Measurements from ENCODE around the gene TDRD6. TPM values are rescaled to one million over a fixed set of nuclear protein-coding genes. Genes with fewer than 3 reads are reported as not detected.

The TDRD6 gene
- total RNA-seq, 2 experiments from 2014 or later, result not detected

DNA sequence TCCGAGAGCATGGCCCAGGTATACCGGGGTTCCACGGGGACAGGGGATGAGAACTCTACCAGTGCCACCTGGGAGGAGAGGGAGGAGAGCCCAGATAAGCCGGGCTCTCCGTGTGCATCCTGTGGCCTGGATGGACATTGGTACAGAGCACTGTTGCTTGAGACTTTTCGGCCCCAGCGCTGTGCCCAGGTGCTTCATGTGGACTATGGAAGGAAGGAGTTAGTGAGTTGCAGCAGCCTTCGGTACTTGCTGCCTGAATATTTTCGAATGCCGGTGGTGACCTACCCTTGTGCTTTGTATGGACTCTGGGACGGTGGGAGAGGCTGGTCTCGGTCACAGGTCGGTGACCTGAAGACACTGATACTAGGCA lies 1.3 kb downstream of the TDRD6 start:
- intact Hi-C loops (cut with micrococcal nuclease), result no loop called here
- CTCF ChIA-PET, result no interaction called here
- H3K9me3 Mint-ChIP-seq, result no peaks in the 10 kb centered on the region
- H3K4me1 Mint-ChIP-seq (ENCODE audit: low read depth), result no peaks in the 10 kb centered on the region
- no peak overlapping the region for H3K27ac Mint-ChIP-seq
- no peak for DNase-seq
- no peaks in the 10 kb centered on the region for H3K36me3 Mint-ChIP-seq (ENCODE audit: low read depth)
- H3K4me3 Mint-ChIP-seq, result no peak overlapping the region
- peaks cover 9% of the 10 kb centered on the region for H3K27me3 Mint-ChIP-seq (ENCODE audit: low read depth)

GRCh38 chr6:46689657-46690056 lies 2.0 kb downstream of the TDRD6 start:
- Mint-ChIP-seq H3K36me3 (ENCODE audit: low read depth) (no peaks in the 10 kb centered on the region), H3K27me3 (ENCODE audit: low read depth) (peaks cover 9% of the 10 kb centered on the region), H3K4me1 (ENCODE audit: low read depth) (no peaks in the 10 kb centered on the region), H3K27ac (no peak overlapping the region), H3K4me3 (no peak overlapping the region), H3K9me3 (no peaks in the 10 kb centered on the region)
- intact Hi-C loops (cut with micrococcal nuclease), result no loop called here
- no peak for DNase-seq
- CTCF ChIA-PET, result no interaction called here

- DNase-seq, result no peak
- Mint-ChIP-seq H3K9me3 (no peaks in the 10 kb centered on the region), H3K4me1 (ENCODE audit: low read depth) (no peaks in the 10 kb centered on the region), H3K36me3 (ENCODE audit: low read depth) (no peaks in the 10 kb centered on the region), H3K4me3 (no peak overlapping the region), H3K27me3 (ENCODE audit: low read depth) (peaks cover 9% of the 10 kb centered on the region), H3K27ac (no peak overlapping the region)
- CTCF ChIA-PET, result no interaction called here
- intact Hi-C loops (cut with micrococcal nuclease), result no loop called here
Measured at GRCh38 chr6:46690141-46690755, 2.6 kb downstream of the TDRD6 start.

GRCh38 chr6:46690911-46691451 lies 3.3 kb downstream of the TDRD6 start:
- Mint-ChIP-seq H3K4me3 (no peak overlapping the region), H3K9me3 (no peaks in the 10 kb centered on the region), H3K36me3 (ENCODE audit: low read depth) (no peaks in the 10 kb centered on the region), H3K4me1 (ENCODE audit: low read depth) (no peaks in the 10 kb centered on the region), H3K27ac (no peak overlapping the region), H3K27me3 (ENCODE audit: low read depth) (peaks cover 15% of the 10 kb centered on the region)
- DNase-seq, result no peak
- CTCF ChIA-PET, result no interaction called here
- intact Hi-C loops (cut with micrococcal nuclease), result no loop called here

GRCh38 chr6:46699970-46700369 lies 12.3 kb downstream of the TDRD6 start:
- Mint-ChIP-seq H3K4me1 (ENCODE audit: low read depth) (no peaks in the 10 kb centered on the region), H3K9me3 (no peaks in the 10 kb centered on the region), H3K27ac (no peak overlapping the region), H3K36me3 (ENCODE audit: low read depth) (no peaks in the 10 kb centered on the region), H3K4me3 (no peak overlapping the region), H3K27me3 (ENCODE audit: low read depth) (peaks cover 35% of the 10 kb centered on the region)
- DNase-seq, result no peak
- intact Hi-C loops (cut with micrococcal nuclease), result no loop called here
- CTCF ChIA-PET, result interaction anchor here (0.7 kb wide), 2 partner anchors 204 to 1021 kb away, joined by 3 read pairs; no protein-coding TSS in a partner anchor

GRCh38 chr6:46704562-46704961 lies 16.9 kb downstream of the TDRD6 start:
- intact Hi-C loops (cut with micrococcal nuclease), result loop anchor here (1.0 to 2.0 kb wide), 2 partner anchors 76 to 343 kb away; no protein-coding TSS in a partner anchor
- CTCF ChIA-PET, result interaction anchor here (1.7 kb wide), 1 partner anchor 144 kb away, joined by 4 read pairs; no protein-coding TSS in a partner anchor
- no peaks in the 10 kb centered on the region for H3K4me1 Mint-ChIP-seq (ENCODE audit: low read depth)

GRCh38 chr6:46706464-46706863 lies 18.8 kb downstream of the TDRD6 start:
- no peak overlapping the region for H3K4me3 Mint-ChIP-seq
- CTCF ChIA-PET, result no interaction called here
- no peak overlapping the region for H3K27ac Mint-ChIP-seq

More at GRCh38 chr6:46704562-46704961, 16.9 kb downstream of the TDRD6 start:
- no peak overlapping the region for H3K27ac Mint-ChIP-seq
- DNase-seq, result no peak
- H3K4me3 Mint-ChIP-seq, result no peak overlapping the region
- H3K27me3 Mint-ChIP-seq (ENCODE audit: low read depth), result peaks cover 26% of the 10 kb centered on the region
- no peaks in the 10 kb centered on the region for H3K9me3 Mint-ChIP-seq
- H3K36me3 Mint-ChIP-seq (ENCODE audit: low read depth), result no peaks in the 10 kb centered on the region

GRCh38 chr6:46711491-46711890 lies 23.8 kb downstream of the TDRD6 start:
- Mint-ChIP-seq H3K27me3 (ENCODE audit: low read depth) (peaks cover 21% of the 10 kb centered on the region), H3K4me1 (ENCODE audit: low read depth) (no peaks in the 10 kb centered on the region), H3K36me3 (ENCODE audit: low read depth) (no peaks in the 10 kb centered on the region), H3K9me3 (no peaks in the 10 kb centered on the region), H3K27ac (no peak overlapping the region), H3K4me3 (no peak overlapping the region)
- DNase-seq, result no peak
- CTCF ChIA-PET, result no interaction called here
- intact Hi-C loops (cut with micrococcal nuclease), result no loop called here

More at GRCh38 chr6:46706464-46706863, 18.8 kb downstream of the TDRD6 start:
- H3K36me3 Mint-ChIP-seq (ENCODE audit: low read depth), result no peaks in the 10 kb centered on the region
- DNase-seq, result no peak
- H3K27me3 Mint-ChIP-seq (ENCODE audit: low read depth), result peaks cover 32% of the 10 kb centered on the region
- H3K9me3 Mint-ChIP-seq, result no peaks in the 10 kb centered on the region
- intact Hi-C loops (cut with micrococcal nuclease), result no loop called here
- H3K4me1 Mint-ChIP-seq (ENCODE audit: low read depth), result no peaks in the 10 kb centered on the region

DNA sequence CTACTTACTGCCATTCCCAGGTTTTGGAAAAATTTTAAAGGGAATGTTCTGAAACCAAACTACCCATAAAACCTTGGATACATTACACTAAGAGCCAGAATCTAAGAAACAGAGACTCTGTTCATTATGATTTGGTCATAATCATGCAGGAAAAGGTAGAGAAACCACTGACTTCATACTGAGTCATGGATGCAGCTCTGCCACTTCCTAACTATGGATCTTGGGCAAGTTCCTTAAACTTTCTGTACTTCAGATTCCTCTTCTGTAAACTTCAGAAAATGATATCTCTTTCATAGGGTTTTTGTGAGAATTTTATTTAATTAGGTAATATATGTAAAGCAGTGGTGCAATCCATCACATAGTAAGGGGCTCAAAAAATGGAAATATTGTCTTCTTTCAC lies 27.5 kb downstream of the TDRD6 start:
- no peak overlapping the region for H3K4me3 Mint-ChIP-seq

DNA sequence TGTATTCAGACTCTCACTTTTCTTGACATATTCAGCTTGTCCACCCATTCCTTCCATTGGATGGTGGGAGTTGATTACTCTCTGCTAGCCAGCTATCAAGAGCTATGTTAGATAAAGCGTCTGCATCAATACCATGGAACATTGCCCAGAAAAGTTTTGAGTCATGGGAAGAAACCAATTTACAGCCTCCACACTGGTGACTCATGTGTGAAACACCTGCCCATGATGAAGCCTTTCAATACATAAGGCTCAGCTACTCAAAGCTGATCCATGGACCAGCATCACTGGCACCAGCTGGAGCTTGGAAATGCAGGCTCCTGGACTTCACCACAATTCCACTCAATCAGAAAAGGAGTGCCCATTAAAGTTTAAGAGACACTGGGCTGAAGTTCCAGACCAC lies 31.4 kb downstream of the TDRD6 start:
- H3K4me3 Mint-ChIP-seq, result no peak overlapping the region
- no peak overlapping the region for H3K27ac Mint-ChIP-seq
- peaks cover 16% of the 10 kb centered on the region for H3K27me3 Mint-ChIP-seq (ENCODE audit: low read depth)
- CTCF ChIA-PET, result no interaction called here
- H3K36me3 Mint-ChIP-seq (ENCODE audit: low read depth), result no peaks in the 10 kb centered on the region
- no peak for DNase-seq
- H3K9me3 Mint-ChIP-seq, result no peaks in the 10 kb centered on the region
- H3K4me1 Mint-ChIP-seq (ENCODE audit: low read depth), result no peaks in the 10 kb centered on the region
- intact Hi-C loops (cut with micrococcal nuclease), result no loop called here

More for the DNA sequence above, 27.5 kb downstream of the TDRD6 start:
- no peaks in the 10 kb centered on the region for H3K9me3 Mint-ChIP-seq
- no peaks in the 10 kb centered on the region for H3K4me1 Mint-ChIP-seq (ENCODE audit: low read depth)
- H3K27me3 Mint-ChIP-seq (ENCODE audit: low read depth), result peaks cover 17% of the 10 kb centered on the region
- DNase-seq, result no peak
- no peak overlapping the region for H3K27ac Mint-ChIP-seq
- CTCF ChIA-PET, result no interaction called here
- intact Hi-C loops (cut with micrococcal nuclease), result no loop called here
- H3K36me3 Mint-ChIP-seq (ENCODE audit: low read depth), result no peaks in the 10 kb centered on the region

GRCh38 chr6:46720401-46720800 lies 32.7 kb downstream of the TDRD6 start:
- no peak overlapping the region for H3K4me3 Mint-ChIP-seq
- H3K9me3 Mint-ChIP-seq, result no peaks in the 10 kb centered on the region
- H3K27me3 Mint-ChIP-seq (ENCODE audit: low read depth), result peaks cover 23% of the 10 kb centered on the region
- CTCF ChIA-PET, result no interaction called here
- DNase-seq, result no peak
- H3K36me3 Mint-ChIP-seq (ENCODE audit: low read depth), result no peaks in the 10 kb centered on the region
- H3K27ac Mint-ChIP-seq, result no peak overlapping the region
- intact Hi-C loops (cut with micrococcal nuclease), result no loop called here
- no peaks in the 10 kb centered on the region for H3K4me1 Mint-ChIP-seq (ENCODE audit: low read depth)

DNA sequence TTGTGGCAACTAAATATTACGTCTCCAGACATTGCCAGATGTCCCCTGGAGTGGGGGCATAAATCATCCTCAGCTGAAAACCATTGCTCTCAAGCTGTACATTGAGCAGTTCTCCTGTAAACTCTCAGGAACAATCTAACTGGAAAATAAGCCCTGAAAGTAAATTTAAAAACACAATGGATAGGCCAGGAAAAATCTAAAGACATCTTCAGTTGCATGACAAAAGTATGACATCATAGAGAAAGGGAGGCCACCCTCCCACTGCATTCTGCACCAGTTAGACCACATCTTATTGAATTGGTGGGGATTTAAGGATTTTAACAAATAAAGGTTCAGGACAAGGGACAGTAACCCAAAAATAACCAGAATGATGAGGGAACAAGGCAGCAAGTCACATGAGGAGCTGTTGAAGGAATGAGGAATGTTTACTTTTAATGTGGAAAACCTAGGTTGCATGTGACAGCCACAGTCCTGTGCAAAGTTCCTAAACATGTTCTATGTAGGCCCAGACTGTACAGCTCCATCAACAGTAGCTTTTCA lies 42.2 kb downstream of the TDRD6 start:
- Mint-ChIP-seq H3K27me3 (ENCODE audit: low read depth) (peaks cover 37% of the 10 kb centered on the region), H3K27ac (no peak overlapping the region), H3K9me3 (no peaks in the 10 kb centered on the region), H3K4me1 (ENCODE audit: low read depth) (peaks cover 5% of the 10 kb centered on the region), H3K36me3 (ENCODE audit: low read depth) (no peaks in the 10 kb centered on the region), H3K4me3 (no peak overlapping the region)
- no peak for DNase-seq
- CTCF ChIA-PET, result no interaction called here
- intact Hi-C loops (cut with micrococcal nuclease), result no loop called here

- CTCF ChIA-PET, result no interaction called here
- no peaks in the 10 kb centered on the region for H3K36me3 Mint-ChIP-seq (ENCODE audit: low read depth)
- intact Hi-C loops (cut with micrococcal nuclease), result no loop called here
- no peak for DNase-seq
- H3K4me1 Mint-ChIP-seq (ENCODE audit: low read depth), result peaks cover 9% of the 10 kb centered on the region
- peaks cover 42% of the 10 kb centered on the region for H3K27me3 Mint-ChIP-seq (ENCODE audit: low read depth)
- no peaks in the 10 kb centered on the region for H3K9me3 Mint-ChIP-seq
- no peak overlapping the region for H3K27ac Mint-ChIP-seq
- H3K4me3 Mint-ChIP-seq, result no peak overlapping the region
Measured at GRCh38 chr6:46730921-46731461, 43.3 kb downstream of the TDRD6 start.
